Right atrium auricular region (tissue), 2 donors: Measurements from ENCODE around the gene KRTAP5-8. TPM values are rescaled to one million over a fixed set of nuclear protein-coding genes. Genes with fewer than 3 reads are reported as not detected.
"Not testable (repeated sequence)": the region's sequence is repeated elsewhere in the genome, so short reads cannot be mapped to it uniquely, and the experiment has no call there.

Experiments used
- DNase-seq: peaks from one replicate; pipeline ENCODE4 v3.0.0-alpha.2; 2019; ENCODE audit warnings: low spot score
- H3K27ac ChIP-seq, 2 donors: fragments of 200-600 bp; sonication (generic); 1 replicate in 1 of 2; 2 replicates in 1 of 2; pipeline ENCODE4 v1.5.1; 2016 to 2019
- H3K27me3 ChIP-seq, 2 donors: fragments of 200-600 bp; sonication (generic); one replicate each; pipeline versions ENCODE4 v1.5.1 to v1.6.0; 2017 to 2019
- H3K36me3 ChIP-seq: fragments of 200-600 bp; sonication (generic); one replicate; pipeline ENCODE4 v1.5.1; 2016
- H3K4me1 ChIP-seq, 2 donors: fragments of 200-600 bp; sonication (generic); one replicate each; pipeline versions ENCODE4 v1.5.1 to v1.6.0; 2017 to 2019
- H3K4me3 ChIP-seq, 2 donors: fragments of 200-600 bp; sonication (generic); 1 replicate in 1 of 2; 2 replicates in 1 of 2; pipeline ENCODE4 v1.5.1; 2017 to 2019; ENCODE audit warnings: mild to moderate bottlenecking in 1 of 2, moderate library complexity in 1 of 2
- H3K9me3 ChIP-seq, 2 donors: fragments of 200-600 bp; sonication (generic); one replicate each; pipeline ENCODE4 v1.5.1; 2019
- total RNA-seq, 2 donors: library from RNA; depleted of rRNA; stranded (reverse); fragments of >200 nt; gene quantifications; one replicate each; pipeline ENCODE4 v1.1.0, GENCODE V29; 2016
- TF ChIP-seq, protein P1 (sequence below), 2 donors: fragments of 200-600 bp; sonication (generic); IDR thresholded peaks; one replicate each; pipeline ENCODE4 v1.5.1; 2019; ENCODE audit warnings: antibody characterized with exemption in 2 of 2

KRTAP5-8 gene, protein sequence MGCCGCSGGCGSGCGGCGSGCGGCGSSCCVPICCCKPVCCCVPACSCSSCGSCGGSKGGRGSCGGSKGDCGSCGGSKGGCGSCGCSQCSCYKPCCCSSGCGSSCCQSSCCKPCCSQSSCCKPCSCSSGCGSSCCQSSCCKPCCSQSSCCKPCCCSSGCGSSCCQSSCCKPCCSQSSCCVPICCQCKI
- total RNA-seq = not detected

DNA sequence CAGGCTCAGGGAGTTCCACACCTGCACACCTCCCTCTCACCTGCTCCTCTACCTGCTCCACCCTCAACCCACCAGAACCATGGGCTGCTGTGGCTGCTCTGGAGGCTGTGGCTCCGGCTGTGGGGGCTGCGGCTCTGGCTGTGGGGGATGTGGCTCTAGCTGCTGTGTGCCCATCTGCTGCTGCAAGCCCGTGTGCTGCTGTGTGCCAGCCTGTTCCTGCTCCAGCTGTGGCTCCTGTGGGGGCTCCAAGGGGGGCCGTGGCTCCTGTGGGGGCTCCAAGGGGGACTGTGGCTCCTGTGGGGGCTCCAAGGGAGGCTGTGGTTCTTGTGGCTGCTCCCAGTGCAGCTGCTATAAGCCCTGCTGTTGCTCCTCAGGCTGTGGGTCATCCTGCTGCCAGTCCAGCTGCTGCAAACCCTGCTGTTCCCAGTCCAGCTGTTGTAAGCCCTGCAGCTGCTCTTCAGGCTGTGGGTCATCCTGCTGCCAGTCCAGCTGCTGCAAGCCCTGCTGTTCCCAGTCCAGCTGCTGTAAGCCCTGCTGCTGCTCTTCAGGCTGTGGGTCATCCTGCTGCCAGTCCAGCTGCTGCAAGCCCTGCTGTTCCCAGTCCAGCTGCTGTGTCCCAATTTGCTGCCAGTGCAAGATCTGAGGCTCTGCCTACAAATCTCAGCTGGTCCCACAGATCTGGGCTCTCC lies at the start of gene KRTAP5-8:
Gene KRTAP5-8 (plus strand): TSS at position 49 of the 689 bp plus-strand sequence. CDS start 31 bp downstream, at position 80.
- DNase-seq = peak; percentile 21
- H3K27ac ChIP-seq, H3K9me3 ChIP-seq: not testable (repeated sequence)

DNA sequence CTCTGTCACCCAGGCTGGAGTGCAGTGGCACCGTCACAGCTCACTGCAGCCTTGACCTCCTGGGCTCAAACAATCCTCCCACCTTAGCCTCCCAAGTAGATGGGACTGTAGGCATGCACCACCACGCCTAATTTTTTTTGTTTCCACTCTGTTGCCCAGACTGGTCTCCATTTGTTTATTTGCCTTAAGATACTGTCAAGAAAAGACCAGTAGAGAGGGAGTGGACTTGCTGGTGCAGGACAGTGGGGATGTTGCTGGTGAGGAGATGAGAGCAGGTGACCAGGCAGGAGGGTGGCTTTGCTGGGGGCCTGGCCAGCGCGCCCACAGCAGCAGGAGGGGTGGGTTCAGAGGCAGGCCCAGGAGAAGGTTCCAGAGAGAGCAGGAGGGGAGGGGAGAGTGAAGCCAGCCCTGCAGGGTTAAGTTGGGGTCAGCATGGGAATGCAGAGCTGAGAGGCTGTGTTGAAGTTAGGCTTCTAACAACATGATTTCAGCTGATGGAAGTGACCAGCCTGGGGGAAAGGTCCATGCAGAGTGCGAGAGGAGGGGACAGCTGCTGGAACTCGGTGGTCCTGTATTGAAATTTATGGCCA lies 49.0 kb upstream of the KRTAP5-8 start:
- Histone ChIP-seq H3K27ac (no peak overlapping the region), H3K4me3 (no peak overlapping the region), H3K9me3 (no peaks in the 10 kb centered on the region), H3K4me1 (peaks cover 0 to 6% of the 10 kb centered on the region in 2 donors), H3K27me3 (no peaks in the 10 kb centered on the region), H3K36me3 (peaks cover 37% of the 10 kb centered on the region)
- TF ChIP-seq, protein P1, sequence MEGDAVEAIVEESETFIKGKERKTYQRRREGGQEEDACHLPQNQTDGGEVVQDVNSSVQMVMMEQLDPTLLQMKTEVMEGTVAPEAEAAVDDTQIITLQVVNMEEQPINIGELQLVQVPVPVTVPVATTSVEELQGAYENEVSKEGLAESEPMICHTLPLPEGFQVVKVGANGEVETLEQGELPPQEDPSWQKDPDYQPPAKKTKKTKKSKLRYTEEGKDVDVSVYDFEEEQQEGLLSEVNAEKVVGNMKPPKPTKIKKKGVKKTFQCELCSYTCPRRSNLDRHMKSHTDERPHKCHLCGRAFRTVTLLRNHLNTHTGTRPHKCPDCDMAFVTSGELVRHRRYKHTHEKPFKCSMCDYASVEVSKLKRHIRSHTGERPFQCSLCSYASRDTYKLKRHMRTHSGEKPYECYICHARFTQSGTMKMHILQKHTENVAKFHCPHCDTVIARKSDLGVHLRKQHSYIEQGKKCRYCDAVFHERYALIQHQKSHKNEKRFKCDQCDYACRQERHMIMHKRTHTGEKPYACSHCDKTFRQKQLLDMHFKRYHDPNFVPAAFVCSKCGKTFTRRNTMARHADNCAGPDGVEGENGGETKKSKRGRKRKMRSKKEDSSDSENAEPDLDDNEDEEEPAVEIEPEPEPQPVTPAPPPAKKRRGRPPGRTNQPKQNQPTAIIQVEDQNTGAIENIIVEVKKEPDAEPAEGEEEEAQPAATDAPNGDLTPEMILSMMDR (IDR thresholded peaks at IDR 0.05) = no peak
- no peak for DNase-seq

More for the DNA sequence above, at the start of gene KRTAP5-8:
- H3K36me3 ChIP-seq, H3K27me3 ChIP-seq, H3K4me1 ChIP-seq, H3K4me3 ChIP-seq: not testable (repeated sequence)

DNA sequence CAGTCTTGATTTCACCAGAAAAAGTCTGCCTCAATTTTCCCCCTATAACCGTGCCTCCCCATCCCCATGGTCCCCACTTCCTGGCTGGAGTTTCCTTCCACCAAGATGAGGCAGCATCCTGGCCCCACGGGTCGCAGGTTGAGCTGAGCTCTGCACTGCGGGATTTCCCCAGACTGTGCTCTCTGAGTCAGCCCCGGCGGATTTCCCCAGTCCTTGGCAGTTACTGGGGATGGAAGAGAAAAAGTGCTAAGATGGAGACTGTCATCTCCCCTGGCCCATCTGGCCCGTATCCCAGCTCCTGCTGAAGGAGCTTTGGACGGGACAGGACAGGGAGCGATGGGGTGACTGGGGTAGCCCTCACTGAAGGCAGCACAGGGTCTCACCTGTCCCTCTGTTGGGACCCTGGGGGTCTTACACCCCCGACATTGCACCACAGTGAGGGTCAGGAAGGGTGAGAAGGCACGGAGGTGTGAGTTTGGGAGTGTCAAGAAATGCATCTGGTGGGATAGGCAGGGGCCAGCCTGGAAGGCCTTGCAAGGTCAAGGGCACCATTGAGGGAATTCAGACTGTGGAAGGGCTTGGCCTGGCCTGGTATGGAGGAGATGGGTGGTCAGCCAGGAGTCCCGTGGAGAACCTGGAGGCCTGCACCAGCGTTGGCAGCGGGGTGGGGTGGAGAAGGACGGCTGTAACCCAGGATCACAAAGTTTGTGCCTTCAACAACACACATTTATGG lies 48.3 kb upstream of the KRTAP5-8 start:
- Histone ChIP-seq H3K4me1 (peaks cover 0 to 6% of the 10 kb centered on the region in 2 donors), H3K27me3 (no peaks in the 10 kb centered on the region), H3K36me3 (peaks cover 32% of the 10 kb centered on the region), H3K9me3 (no peaks in the 10 kb centered on the region), H3K4me3 (no peak overlapping the region), H3K27ac (no peak overlapping the region)
- DNase-seq = no peak
- TF ChIP-seq, protein P1 (IDR thresholded peaks at IDR 0.05) = no peak

DNA sequence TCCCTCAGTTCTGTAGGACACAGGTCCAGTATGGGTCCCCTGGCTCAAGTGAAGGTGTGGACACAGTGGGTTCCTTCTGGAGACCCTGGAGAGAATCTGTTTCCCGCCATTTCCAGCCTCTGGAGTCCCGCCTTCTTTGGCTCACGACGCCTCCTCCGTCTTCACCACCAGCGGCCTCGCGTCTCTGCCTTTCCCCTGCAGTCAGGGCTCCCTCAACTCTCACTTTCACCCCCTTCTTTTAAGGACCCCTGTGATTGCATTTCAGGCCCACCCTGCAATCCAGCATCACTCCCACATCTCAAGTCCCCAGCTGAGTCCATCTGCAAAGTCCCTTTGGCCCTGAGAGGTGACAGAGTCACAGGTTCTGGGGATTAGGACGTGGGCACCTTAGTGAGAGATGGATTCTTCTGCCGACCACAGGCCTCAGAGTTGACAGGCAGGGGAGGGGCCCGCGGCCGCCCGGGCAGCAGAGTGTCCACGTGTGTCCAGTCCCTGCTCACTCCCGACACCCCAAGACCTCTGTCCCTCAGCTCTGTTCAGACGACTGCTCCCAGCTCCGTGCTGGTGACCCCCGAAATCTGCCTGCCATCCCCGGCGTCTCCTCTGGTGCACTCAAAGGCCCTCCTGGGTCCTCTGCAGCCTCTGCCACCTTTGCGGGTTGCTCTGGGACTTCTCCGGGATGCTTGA lies 47.6 kb upstream of the KRTAP5-8 start:
- no peak overlapping the region for H3K27ac ChIP-seq
- peaks cover 31% of the 10 kb centered on the region for H3K36me3 ChIP-seq
- no peak overlapping the region for H3K4me3 ChIP-seq
- DNase-seq = no peak
- H3K4me1 ChIP-seq = peaks cover 0 to 6% of the 10 kb centered on the region in 2 donors
- no peaks in the 10 kb centered on the region for H3K9me3 ChIP-seq
- TF ChIP-seq, protein P1 (IDR thresholded peaks at IDR 0.05) = no peak
- no peaks in the 10 kb centered on the region for H3K27me3 ChIP-seq

DNA sequence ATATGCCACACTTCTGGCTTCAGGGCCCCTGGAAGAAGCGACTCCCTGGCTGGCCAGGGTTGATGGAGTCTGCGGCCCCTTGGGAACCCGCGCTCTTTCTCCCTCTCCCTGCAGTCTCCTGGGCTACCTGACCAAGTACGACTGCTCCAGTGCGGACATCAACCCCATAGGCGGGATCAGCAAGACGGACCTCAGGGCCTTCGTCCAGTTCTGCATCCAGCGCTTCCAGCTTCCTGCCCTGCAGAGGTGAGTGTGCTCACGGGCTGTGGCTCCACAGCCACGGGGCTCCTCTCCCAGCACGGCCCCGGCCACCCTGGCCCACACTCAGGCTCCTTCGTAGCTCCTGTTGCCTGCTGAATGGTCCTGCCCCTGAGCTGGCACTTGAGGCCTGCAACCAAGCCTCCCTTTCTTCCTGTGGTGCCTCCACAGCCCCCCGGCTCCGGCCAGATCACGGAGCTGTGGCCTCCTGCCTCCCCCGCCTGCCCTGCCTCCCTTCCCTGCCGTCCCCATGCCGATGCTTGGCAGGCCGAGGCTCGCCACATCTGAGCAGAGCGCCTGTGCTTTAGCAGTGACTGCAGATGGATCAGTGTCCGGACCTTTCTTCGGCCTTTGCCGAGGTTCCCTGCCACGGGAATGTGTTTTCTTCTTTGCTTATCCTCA lies 47.0 kb upstream of the KRTAP5-8 start:
- Histone ChIP-seq H3K4me1 (peaks cover 0 to 6% of the 10 kb centered on the region in 2 donors), H3K27ac (no peak overlapping the region), H3K27me3 (no peaks in the 10 kb centered on the region), H3K4me3 (no peak overlapping the region), H3K9me3 (no peaks in the 10 kb centered on the region), H3K36me3 (peaks cover 31% of the 10 kb centered on the region)
- TF ChIP-seq, protein P1 (IDR thresholded peaks at IDR 0.05) = no peak
- DNase-seq = no peak
